ENCODE measurements around the gene SESN1.

The SESN1 gene

GRCh38 chr6:109001291-109001894, 93.3 kb downstream of the SESN1 start:
- 80% methylated on average over 1 of the region's 7 CpGs for WGBS (ENCODE audit: insufficient coverage)
- H3K36me3 ChIP-seq (ENCODE audit: control insufficient read depth in 4 of 4, insufficient read depth in 4 of 4, low read length in 3 of 4) = peaks cover 13 to 34% (median 29%) of the 10 kb centered on the region in 4 experiments
- H3K4me1 ChIP-seq (ENCODE audit: control extremely low read depth in 1 of 4, control insufficient read depth in 4 of 4, insufficient read depth in 4 of 4, low read length in 3 of 4) = peaks cover 0 to 3% (median under 1%) of the 10 kb centered on the region in 4 experiments
- no peak overlapping the region for H3K27ac ChIP-seq (ENCODE audit: insufficient read depth in 1 of 2, low read depth in 1 of 2, low read length in 2 of 2, poor library complexity in 1 of 2, severe bottlenecking in 2 of 2)
- no peaks in the 10 kb centered on the region for H3K9me3 ChIP-seq (ENCODE audit: control extremely low read depth in 1 of 5, control insufficient read depth in 4 of 5, insufficient read depth in 2 of 5, low read depth in 1 of 5, low read length in 4 of 5)
- ChIA-PET POLR2A (interaction anchor here (0.6 kb wide), 1 partner anchor 12 kb away, joined by 3 read pairs; no protein-coding TSS in a partner anchor), CTCF (interaction anchor here (0.8 kb wide), 1 partner anchor 29 kb away, joined by 3 read pairs; no protein-coding TSS in a partner anchor)
- no peak for DNase-seq
- no peak overlapping the region for H3K4me3 ChIP-seq (ENCODE audit: control insufficient read depth in 1 of 7, extremely low read depth in 1 of 7, insufficient read depth in 4 of 7, low read depth in 2 of 7, low read length in 6 of 7)
- no peaks in the 10 kb centered on the region for H3K27me3 ChIP-seq (replicated peaks in 2 of 5; ENCODE audit: control insufficient read depth in 4 of 5, insufficient read depth in 5 of 5, low read length in 4 of 5)

GRCh38 chr6:109000289-109000688, 94.4 kb downstream of the SESN1 start:
- Histone ChIP-seq H3K27ac (ENCODE audit: insufficient read depth in 1 of 2, low read depth in 1 of 2, low read length in 2 of 2, poor library complexity in 1 of 2, severe bottlenecking in 2 of 2) (no peak overlapping the region), H3K36me3 (ENCODE audit: control insufficient read depth in 4 of 4, insufficient read depth in 4 of 4, low read length in 3 of 4) (peaks cover 19 to 42% (median 34%) of the 10 kb centered on the region in 4 experiments), H3K4me1 (ENCODE audit: control extremely low read depth in 1 of 4, control insufficient read depth in 4 of 4, insufficient read depth in 4 of 4, low read length in 3 of 4) (peaks cover 0 to 2% (median under 1%) of the 10 kb centered on the region in 4 experiments), H3K4me3 (ENCODE audit: control insufficient read depth in 1 of 7, extremely low read depth in 1 of 7, insufficient read depth in 4 of 7, low read depth in 2 of 7, low read length in 6 of 7) (no peak overlapping the region), H3K9me3 (ENCODE audit: control extremely low read depth in 1 of 5, control insufficient read depth in 4 of 5, insufficient read depth in 2 of 5, low read depth in 1 of 5, low read length in 4 of 5) (no peaks in the 10 kb centered on the region), H3K27me3 (replicated peaks in 2 of 5; ENCODE audit: control insufficient read depth in 4 of 5, insufficient read depth in 5 of 5, low read length in 4 of 5) (no peaks in the 10 kb centered on the region)
- ChIA-PET POLR2A (no interaction called here), CTCF (no interaction called here)
- WGBS (ENCODE audit: insufficient coverage) = no CpG with 5 or more reads among the region's 2 CpGs
- no peak for DNase-seq

GRCh38 chr6:108999428-108999827, 95.2 kb downstream of the SESN1 start:
- H3K36me3 ChIP-seq (ENCODE audit: control insufficient read depth in 4 of 4, insufficient read depth in 4 of 4, low read length in 3 of 4) = peaks cover 21 to 48% (median 35%) of the 10 kb centered on the region in 4 experiments
- WGBS (ENCODE audit: insufficient coverage) = 100% methylated on average over 1 of the region's 5 CpGs
- CTCF ChIA-PET = interaction anchor here (0.6 to 1.1 kb wide), 3 partner anchors 11 to 106 kb away, joined by 3 read pairs; no protein-coding TSS in a partner anchor

GRCh38 chr6:108998485-108998884, 96.2 kb downstream of the SESN1 start:
- Histone ChIP-seq H3K27me3 (replicated peaks in 2 of 5; ENCODE audit: control insufficient read depth in 4 of 5, insufficient read depth in 5 of 5, low read length in 4 of 5) (no peaks in the 10 kb centered on the region), H3K9me3 (ENCODE audit: control extremely low read depth in 1 of 5, control insufficient read depth in 4 of 5, insufficient read depth in 2 of 5, low read depth in 1 of 5, low read length in 4 of 5) (no peaks in the 10 kb centered on the region), H3K4me3 (ENCODE audit: control insufficient read depth in 1 of 7, extremely low read depth in 1 of 7, insufficient read depth in 4 of 7, low read depth in 2 of 7, low read length in 6 of 7) (no peak overlapping the region), H3K36me3 (ENCODE audit: control insufficient read depth in 4 of 4, insufficient read depth in 4 of 4, low read length in 3 of 4) (peaks cover 21 to 57% (median 38%) of the 10 kb centered on the region in 4 experiments), H3K4me1 (ENCODE audit: control extremely low read depth in 1 of 4, control insufficient read depth in 4 of 4, insufficient read depth in 4 of 4, low read length in 3 of 4) (peaks cover 0 to 2% (median 0%) of the 10 kb centered on the region in 4 experiments), H3K27ac (ENCODE audit: insufficient read depth in 1 of 2, low read depth in 1 of 2, low read length in 2 of 2, poor library complexity in 1 of 2, severe bottlenecking in 2 of 2) (no peak overlapping the region)
- POLR2A ChIA-PET = no interaction called here
- no peak for DNase-seq
- 100% methylated on average over 3 of the region's 3 CpGs for WGBS (ENCODE audit: insufficient coverage)
- CTCF ChIA-PET = interaction anchor here (0.9 to 1.1 kb wide), 2 partner anchors 10 to 105 kb away, joined by 3 read pairs; no protein-coding TSS in a partner anchor

More at GRCh38 chr6:108999428-108999827, 95.2 kb downstream of the SESN1 start:
- no peaks in the 10 kb centered on the region for H3K27me3 ChIP-seq (replicated peaks in 2 of 5; ENCODE audit: control insufficient read depth in 4 of 5, insufficient read depth in 5 of 5, low read length in 4 of 5)
- POLR2A ChIA-PET = no interaction called here
- no peak overlapping the region for H3K27ac ChIP-seq (ENCODE audit: insufficient read depth in 1 of 2, low read depth in 1 of 2, low read length in 2 of 2, poor library complexity in 1 of 2, severe bottlenecking in 2 of 2)
- peaks cover 0 to 2% (median 0%) of the 10 kb centered on the region in 4 experiments for H3K4me1 ChIP-seq (ENCODE audit: control extremely low read depth in 1 of 4, control insufficient read depth in 4 of 4, insufficient read depth in 4 of 4, low read length in 3 of 4)
- no peak for DNase-seq
- no peak overlapping the region for H3K4me3 ChIP-seq (ENCODE audit: control insufficient read depth in 1 of 7, extremely low read depth in 1 of 7, insufficient read depth in 4 of 7, low read depth in 2 of 7, low read length in 6 of 7)
- no peaks in the 10 kb centered on the region for H3K9me3 ChIP-seq (ENCODE audit: control extremely low read depth in 1 of 5, control insufficient read depth in 4 of 5, insufficient read depth in 2 of 5, low read depth in 1 of 5, low read length in 4 of 5)

GRCh38 chr6:108996208-108996607, 98.4 kb downstream of the SESN1 start:
- Histone ChIP-seq H3K9me3 (ENCODE audit: control extremely low read depth in 1 of 5, control insufficient read depth in 4 of 5, insufficient read depth in 2 of 5, low read depth in 1 of 5, low read length in 4 of 5) (no peaks in the 10 kb centered on the region), H3K27me3 (replicated peaks in 2 of 5; ENCODE audit: control insufficient read depth in 4 of 5, insufficient read depth in 5 of 5, low read length in 4 of 5) (no peaks in the 10 kb centered on the region), H3K27ac (ENCODE audit: insufficient read depth in 1 of 2, low read depth in 1 of 2, low read length in 2 of 2, poor library complexity in 1 of 2, severe bottlenecking in 2 of 2) (no peak overlapping the region), H3K4me1 (ENCODE audit: control extremely low read depth in 1 of 4, control insufficient read depth in 4 of 4, insufficient read depth in 4 of 4, low read length in 3 of 4) (no peaks in the 10 kb centered on the region), H3K4me3 (ENCODE audit: control insufficient read depth in 1 of 7, extremely low read depth in 1 of 7, insufficient read depth in 4 of 7, low read depth in 2 of 7, low read length in 6 of 7) (no peak overlapping the region), H3K36me3 (ENCODE audit: control insufficient read depth in 4 of 4, insufficient read depth in 4 of 4, low read length in 3 of 4) (peaks cover 17 to 79% (median 42%) of the 10 kb centered on the region in 4 experiments)
- DNase-seq = no peak
- ChIA-PET POLR2A (interaction anchor here (1.0 kb wide), 1 partner anchor 11 kb away, joined by 5 read pairs; no protein-coding TSS in a partner anchor), CTCF (interaction anchor here (1.1 to 1.4 kb wide), 2 partner anchors 8 to 9 kb away, joined by 3 read pairs; no protein-coding TSS in a partner anchor)
- 100% methylated on average over 1 of the region's 1 CpG for WGBS (ENCODE audit: insufficient coverage)

- CTCF ChIA-PET = interaction anchor here (1.1 kb wide), 1 partner anchor 12 kb away, joined by 5 read pairs; no protein-coding TSS in a partner anchor
- Histone ChIP-seq H3K27me3 (replicated peaks in 2 of 5; ENCODE audit: control insufficient read depth in 4 of 5, insufficient read depth in 5 of 5, low read length in 4 of 5) (no peaks in the 10 kb centered on the region), H3K4me1 (ENCODE audit: control extremely low read depth in 1 of 4, control insufficient read depth in 4 of 4, insufficient read depth in 4 of 4, low read length in 3 of 4) (no peaks in the 10 kb centered on the region), H3K9me3 (ENCODE audit: control extremely low read depth in 1 of 5, control insufficient read depth in 4 of 5, insufficient read depth in 2 of 5, low read depth in 1 of 5, low read length in 4 of 5) (no peaks in the 10 kb centered on the region), H3K4me3 (ENCODE audit: control insufficient read depth in 1 of 7, extremely low read depth in 1 of 7, insufficient read depth in 4 of 7, low read depth in 2 of 7, low read length in 6 of 7) (no peak overlapping the region), H3K36me3 (ENCODE audit: control insufficient read depth in 4 of 4, insufficient read depth in 4 of 4, low read length in 3 of 4) (peaks cover 20 to 86% (median 46%) of the 10 kb centered on the region in 4 experiments), H3K27ac (ENCODE audit: insufficient read depth in 1 of 2, low read depth in 1 of 2, low read length in 2 of 2, poor library complexity in 1 of 2, severe bottlenecking in 2 of 2) (no peak overlapping the region)
- POLR2A ChIA-PET = interaction anchor here (0.8 kb wide), 1 partner anchor 28 kb away, joined by 3 read pairs; no protein-coding TSS in a partner anchor
- no peak for DNase-seq
Observed at GRCh38 chr6:108995296-108995695, 99.3 kb downstream of the SESN1 start.

GRCh38 chr6:108993876-108994275, 100.8 kb downstream of the SESN1 start:
- Histone ChIP-seq H3K4me1 (ENCODE audit: control extremely low read depth in 1 of 4, control insufficient read depth in 4 of 4, insufficient read depth in 4 of 4, low read length in 3 of 4) (no peaks in the 10 kb centered on the region), H3K4me3 (ENCODE audit: control insufficient read depth in 1 of 7, extremely low read depth in 1 of 7, insufficient read depth in 4 of 7, low read depth in 2 of 7, low read length in 6 of 7) (no peak overlapping the region), H3K27ac (ENCODE audit: insufficient read depth in 1 of 2, low read depth in 1 of 2, low read length in 2 of 2, poor library complexity in 1 of 2, severe bottlenecking in 2 of 2) (no peak overlapping the region), H3K36me3 (ENCODE audit: control insufficient read depth in 4 of 4, insufficient read depth in 4 of 4, low read length in 3 of 4) (peaks cover 26 to 87% (median 45%) of the 10 kb centered on the region in 4 experiments), H3K9me3 (ENCODE audit: control extremely low read depth in 1 of 5, control insufficient read depth in 4 of 5, insufficient read depth in 2 of 5, low read depth in 1 of 5, low read length in 4 of 5) (no peaks in the 10 kb centered on the region), H3K27me3 (replicated peaks in 2 of 5; ENCODE audit: control insufficient read depth in 4 of 5, insufficient read depth in 5 of 5, low read length in 4 of 5) (no peaks in the 10 kb centered on the region)
- ChIA-PET CTCF (no interaction called here), POLR2A (no interaction called here)
- WGBS (ENCODE audit: insufficient coverage) = 100% methylated on average over 2 of the region's 3 CpGs
- DNase-seq = no peak
